CD4-positive, alpha-beta T cell treated with Interleukin-21 for 1 hour (primary cell): ENCODE measurements around the gene CNTN4.
"Not testable (repeated sequence)": the region's sequence is repeated elsewhere in the genome, so short reads cannot be mapped to it uniquely, and the experiment has no call there.

ENCODE experiments used
- DNase-seq: peaks from one replicate; pipeline ENCODE4 v3.0.0-alpha.2; 2020

The CNTN4 gene

DNA sequence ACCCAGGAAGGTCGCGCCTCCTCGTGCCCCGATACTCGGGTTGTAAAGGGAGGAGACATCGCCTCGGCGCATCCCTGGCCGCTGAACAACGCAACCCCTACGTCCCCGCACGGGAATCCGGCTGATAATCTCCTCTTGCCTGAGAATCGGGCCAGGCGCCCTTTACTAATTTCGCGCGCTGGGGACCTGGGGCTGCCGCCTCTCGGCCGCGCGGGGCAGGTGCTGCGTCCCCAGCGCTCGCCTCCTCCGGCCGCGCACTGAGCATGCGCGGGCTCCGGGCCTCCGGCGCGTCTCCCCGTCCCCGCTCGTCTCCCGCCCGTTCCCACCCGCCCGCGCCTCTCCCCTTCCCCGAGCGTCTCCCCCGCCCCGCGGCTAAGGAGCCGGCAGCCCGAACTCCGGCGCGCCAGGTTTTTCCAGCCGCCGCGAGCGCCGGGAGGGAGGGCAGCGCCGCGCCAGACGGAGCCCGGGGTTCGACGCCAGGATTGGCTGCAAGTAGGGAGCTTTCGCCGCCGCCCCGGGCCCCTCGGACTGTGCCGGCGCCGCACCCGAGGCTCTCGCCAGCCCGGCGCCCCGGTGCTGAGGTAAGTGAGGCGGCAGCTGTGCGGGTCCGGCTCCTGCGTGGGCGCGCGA is at the start of gene CNTN4:
TSS of gene CNTN4 (plus strand) at position 469 of the 630 bp plus-strand sequence.
- no peak for DNase-seq

DNA sequence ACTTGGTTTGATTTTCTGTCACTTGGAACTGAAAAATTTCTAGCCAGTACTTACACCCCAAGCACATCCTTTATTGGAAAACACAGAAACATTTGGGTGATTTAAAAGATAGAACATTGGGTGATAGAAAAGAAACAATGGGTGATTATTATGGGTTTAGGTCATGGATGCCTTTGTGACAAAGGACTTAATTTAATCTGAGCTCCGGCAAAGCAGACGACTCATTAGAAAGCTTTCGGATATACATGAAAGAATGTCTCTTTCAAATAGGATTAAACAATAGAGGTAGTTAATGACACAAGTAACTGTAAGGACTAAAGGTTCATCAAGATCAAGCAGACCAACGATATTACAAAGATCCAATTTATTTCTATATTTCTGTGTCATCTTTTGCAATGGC is 37.3 kb upstream of the CNTN4 start:
- DNase-seq: no peak

DNA sequence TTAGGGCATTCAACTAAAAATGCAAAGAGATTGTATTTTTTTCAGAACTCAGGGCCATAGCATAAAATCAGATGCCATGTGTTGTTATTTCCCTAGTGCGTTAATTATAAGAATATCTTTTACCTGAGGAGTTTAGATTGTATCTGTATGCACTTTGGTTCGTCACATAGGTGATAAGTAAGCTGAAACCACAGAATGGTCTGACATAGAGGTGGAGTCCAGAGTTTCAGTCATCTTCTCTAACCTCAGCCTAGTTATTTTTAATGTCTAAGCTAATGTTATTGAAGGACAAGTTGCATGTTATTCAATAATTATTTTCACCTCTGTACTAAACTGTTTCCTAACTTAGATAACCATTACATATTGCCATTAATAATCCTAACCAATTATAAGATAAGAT is 27.1 kb upstream of the CNTN4 start:
- DNase-seq: no peak

DNA sequence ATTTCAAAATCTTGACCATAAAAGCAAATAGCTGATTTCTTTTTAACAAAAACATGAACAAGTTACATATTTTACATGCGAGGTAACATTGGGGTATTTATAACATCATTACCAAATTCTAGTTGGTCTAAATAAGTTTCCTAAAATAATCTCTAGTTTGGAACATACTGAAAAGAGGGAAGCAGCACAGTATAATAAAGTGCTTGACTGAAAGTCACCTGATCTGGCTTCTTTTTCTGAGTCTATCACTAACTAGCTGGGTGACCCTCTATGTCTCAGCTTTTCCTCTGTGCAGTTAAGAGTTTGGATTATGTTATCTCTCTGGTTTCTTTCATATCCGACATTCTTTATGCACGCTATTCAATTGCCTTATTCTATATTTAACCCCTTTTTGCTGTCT is 19.8 kb upstream of the CNTN4 start:
- no peak for DNase-seq

DNA sequence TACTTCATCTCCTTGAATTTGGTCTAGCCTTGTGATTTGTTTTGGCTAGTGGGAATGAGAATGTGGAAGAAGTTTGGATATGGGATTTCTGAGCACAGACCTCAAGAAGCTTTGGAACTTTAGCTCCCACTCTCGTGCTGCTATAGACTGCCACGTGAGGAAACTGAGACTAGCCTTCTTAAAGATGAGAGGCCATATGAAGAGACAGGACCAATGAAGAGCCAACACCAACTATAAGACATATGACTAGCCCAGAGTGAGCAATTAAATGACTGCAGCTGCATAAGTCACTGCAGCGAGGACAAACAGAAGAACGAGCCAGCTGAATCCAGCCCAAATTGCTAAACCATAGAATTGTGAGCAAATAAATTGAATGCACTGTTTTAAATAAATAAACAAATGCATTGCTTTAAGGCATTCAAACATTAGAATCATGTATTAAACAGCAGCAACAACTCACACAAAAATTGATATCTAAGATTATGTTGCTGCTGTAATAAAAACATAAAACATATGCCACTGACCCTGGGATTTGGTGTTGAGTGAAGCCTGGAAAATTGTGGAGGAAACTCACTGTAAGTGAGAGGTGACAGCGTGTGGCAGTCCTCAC is 15.7 kb upstream of the CNTN4 start:
- no peak for DNase-seq

DNA sequence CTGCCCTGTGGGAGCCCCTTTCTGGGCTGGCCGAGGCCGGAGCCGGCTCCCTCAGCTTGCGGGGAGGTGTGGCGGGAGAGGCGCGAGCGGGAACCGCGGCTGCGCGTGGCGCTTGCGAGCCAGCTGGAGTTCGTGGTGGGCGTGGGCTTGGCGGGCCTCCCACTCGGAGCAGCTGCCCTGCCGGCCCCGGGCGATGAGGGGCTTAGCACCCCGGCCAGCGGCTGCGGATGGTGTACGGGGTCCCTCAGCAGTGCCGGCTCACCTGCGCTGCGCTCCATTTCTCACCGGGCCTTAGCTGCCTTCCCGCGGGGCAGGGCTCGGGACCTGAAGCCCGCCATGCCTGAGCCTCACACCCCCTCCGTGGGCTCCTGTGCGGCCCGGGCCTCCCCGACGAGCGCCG is 15.1 kb upstream of the CNTN4 start:
- DNase-seq: not testable (repeated sequence)

DNA sequence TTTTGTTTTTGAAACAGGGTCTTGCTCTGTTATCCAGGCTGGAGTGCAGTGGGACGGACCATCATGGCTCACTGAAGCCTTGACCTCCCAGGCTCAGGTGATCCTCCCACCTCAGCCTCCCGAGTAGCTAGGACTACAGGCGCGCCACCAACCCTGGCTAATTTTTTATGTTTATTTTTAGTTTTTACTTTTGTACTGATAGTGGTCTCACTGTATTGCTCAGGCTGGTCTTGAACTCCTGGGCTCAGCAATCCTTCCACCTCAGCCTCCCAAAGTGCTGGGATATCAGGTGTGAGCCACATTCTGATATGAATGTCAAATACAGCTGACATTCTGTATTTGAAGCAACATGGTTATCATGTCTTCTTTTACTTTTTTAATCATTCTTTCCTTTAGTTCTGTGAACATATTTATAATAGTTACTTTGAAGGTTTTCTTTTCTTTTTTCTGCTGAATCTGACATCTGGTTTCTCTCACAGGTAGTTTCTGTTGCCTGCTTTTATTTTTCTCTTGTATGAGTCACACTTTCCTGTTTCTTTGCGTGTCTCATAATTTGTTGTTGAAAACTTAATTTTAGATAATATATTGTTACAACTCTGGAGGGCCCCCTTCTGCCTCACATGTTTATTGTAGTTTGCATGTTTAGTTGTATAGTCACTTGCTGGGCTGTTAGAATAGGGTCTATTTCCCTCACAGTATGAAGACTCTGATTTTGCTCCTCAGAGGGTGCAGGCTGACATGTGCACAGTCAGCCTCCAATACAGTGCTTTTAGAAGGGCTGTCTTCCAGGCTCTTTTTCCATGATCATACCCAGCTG is 8.4 kb upstream of the CNTN4 start:
- DNase-seq: no peak

DNA sequence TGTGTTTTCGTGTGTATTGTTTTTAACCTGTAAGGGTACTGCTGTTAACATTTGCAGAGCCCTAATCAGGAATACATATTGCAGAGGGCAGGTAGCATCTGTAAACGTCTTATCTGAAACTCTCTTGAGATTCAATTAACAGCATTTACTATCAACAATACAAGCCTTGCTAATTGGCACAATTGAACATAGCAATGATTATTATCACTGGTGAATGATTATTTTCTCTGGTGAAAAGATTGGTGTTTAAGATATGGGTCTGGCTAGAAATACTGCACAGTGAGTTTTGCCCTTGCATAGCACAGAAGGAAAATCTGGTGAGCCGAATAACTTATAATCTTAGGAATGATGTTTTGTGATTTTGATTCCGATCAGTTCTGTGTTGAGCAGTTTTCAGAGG is 5.9 kb upstream of the CNTN4 start:
- no peak for DNase-seq

DNA sequence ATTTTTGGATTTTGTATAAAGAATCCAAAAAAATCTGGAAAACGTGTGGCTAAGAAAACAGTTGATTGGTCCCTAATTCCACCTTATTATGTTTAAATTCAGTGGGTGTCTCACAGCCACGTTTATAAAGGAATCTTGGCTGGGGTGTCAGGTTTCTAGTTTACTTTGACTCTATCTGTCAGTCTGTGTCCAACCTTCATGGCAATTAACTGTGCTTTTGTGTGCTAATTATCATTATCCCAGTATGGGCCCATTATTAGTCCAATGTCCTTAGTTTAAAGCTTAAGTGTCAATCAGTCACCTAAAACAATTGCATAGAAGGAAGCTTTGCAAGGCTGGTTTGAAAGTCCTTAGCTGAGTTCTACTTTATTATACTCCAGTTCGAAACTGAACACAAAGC is 3.7 kb upstream of the CNTN4 start:
- no peak for DNase-seq

DNA sequence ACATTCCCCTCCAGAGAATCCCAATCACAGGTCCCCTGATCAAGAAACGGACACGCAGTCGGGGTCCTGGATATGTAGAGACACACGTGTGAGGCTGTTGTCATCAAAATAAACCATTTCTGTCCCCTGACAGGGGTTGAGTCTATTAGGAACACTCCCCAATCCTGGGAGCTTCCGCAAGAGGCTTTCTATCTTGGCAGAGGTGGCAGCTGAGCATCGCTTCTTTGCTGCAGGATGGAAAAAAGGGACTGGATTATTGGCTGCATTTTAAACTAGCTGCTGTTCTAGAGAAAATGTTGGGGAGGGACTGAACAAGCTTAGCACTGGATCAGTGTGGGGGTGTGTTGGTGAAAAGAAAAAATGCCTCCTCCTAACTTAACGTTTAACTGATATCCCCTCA is 2.5 kb upstream of the CNTN4 start:
- DNase-seq: no peak

DNA sequence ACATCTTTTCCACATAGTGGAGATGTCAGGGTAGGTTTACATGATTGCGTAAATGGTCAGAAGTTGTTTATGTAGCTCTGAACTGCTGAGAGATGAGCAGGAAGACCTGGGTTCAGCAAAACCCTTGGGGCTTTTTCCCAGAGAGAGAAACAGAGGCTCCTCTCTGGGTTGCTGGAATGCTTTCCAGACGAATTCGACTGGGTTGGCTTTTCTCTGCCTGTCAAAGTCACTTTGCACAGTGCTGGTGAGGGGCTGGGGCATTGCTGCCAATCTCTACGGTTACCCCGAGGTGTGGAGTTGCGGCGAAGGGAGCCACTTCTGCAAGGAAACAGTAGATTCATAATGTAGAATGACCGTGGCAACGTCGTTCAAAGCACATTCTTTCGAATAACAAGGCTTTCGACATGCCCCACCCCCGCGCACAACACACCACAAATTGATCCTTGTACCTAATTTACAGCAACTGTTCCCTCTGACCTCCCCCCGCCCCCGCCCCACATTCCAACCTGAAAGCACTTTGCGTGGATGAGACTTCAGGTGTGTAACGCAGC is 950 bp upstream of the CNTN4 start:
- no peak for DNase-seq

DNA sequence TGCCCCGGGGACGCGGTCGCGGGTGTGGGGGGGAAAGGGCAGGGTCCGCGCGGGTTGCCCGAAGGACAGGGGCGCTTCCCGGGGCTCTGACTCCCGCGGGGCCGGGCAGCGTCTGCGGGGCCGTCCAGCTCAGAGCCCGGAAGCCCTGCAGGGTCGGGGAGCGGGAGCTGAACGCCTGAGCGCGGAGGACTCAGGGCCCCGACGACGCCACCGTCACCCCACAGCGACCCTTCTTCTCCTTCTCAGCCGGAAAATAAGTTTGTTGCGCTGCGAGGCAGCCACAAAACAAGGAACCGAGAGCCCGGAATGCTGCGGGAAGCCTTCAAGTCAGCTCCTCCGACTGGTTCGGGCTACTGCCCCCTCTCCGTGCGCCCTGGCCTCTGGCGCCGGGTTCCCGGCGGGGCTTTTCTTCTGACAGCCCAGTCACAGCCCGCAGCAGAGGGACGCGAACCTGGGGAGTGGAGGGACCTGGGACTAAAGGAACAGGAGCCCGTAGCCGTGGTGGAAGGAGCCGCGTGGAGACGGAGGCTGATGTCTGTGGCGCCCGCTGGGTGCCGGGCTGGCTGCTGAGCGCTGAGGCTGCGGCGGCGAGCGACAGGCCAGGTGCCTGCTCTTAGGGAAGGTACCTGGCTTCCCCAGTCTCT is 484 bp downstream of the CNTN4 start:
- DNase-seq: no peak

DNA sequence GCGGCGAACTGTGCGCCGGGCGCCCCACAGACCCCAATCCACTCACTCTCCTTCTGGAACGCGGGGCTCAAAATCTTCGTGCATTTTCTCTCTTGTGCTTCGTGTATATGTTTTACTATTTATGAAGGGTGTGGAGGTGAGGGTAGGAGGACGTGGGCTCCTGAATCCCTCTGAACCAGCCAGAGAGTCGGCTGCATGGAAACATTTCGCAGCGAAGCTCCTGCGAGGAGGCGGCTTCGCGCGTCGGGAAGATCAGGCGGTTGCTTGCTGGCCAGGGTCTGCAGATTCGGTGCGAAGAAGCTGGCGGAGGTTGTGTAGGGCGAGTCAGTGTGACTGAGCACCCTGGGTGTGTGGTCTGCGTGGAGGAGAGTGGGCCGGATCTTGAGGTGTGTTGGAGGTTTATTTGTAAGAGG is 1.1 kb downstream of the CNTN4 start:
- DNase-seq: no peak

DNA sequence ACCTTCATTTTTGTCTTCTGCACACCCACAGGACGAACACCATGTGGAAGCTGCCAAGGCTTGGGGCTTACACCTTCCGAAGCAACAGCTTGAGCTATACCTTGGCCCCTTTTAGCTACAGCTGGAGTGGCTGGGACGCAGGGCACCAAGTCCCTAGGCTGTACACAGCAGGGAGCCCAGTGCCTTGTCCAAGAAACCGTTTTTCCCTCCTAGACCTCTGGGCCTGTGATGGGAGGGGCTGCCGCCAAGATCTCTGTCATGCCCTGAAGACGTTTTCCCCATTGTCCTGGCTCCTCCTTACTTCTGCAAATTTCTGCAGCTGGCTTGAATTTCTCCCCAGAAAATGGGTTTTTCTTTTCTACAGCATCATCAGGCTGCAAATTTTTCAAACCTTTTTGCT is 7.8 kb downstream of the CNTN4 start:
- no peak for DNase-seq

DNA sequence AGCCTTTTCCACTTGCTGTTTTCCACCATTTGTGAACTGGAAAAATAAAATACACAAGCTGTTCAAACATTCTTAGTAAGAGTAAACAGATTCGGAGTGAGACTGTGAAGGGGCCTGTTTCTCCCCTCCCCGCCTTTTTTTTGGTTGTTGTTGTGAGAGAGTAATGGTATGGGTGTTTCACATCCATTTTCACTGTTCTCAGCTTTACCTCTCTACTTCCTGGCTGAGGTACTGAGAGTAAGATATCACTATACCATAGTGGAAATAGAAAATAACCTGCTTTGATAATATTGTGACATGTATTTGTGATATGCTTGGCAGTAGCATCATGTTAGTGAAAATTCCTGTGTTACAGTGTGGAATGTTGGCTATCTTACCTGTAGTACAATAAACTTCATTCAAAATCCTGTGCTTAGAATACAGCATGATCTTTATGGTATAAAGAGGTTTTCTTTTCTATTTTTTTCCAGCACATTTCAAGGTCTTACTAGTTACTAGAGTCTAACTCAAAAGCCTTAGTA is 12.0 kb downstream of the CNTN4 start:
- DNase-seq: no peak

DNA sequence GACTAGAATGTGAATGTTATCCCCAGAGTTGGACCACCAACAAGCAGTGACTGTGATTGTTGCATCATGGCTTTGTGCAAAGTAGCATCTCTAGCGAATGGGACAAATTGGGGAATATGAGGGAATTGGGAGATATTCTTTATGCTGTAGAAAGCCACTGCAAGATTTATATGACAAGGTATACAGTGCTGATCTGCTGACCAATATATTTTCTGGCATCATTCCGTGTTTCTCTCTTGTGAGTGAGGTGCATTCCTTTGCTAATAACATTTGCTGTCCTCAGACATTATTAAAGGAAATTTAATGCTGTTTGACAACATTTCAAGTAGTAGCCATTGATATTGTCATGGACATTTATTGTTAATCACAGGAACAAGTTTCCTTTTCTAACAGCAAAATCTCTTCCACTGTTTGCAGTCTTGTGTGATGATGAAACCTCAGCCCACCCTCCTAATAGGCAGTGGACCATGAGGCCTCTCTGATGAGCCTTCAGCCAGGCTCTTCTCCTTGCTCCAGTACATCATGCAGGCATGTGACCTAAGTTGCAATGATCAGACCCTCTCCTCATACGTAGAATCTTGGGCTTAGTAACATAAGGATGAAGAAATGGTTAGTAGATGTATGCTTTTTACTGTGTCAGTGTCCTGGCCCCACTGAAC is 16.1 kb downstream of the CNTN4 start:
- no peak for DNase-seq

DNA sequence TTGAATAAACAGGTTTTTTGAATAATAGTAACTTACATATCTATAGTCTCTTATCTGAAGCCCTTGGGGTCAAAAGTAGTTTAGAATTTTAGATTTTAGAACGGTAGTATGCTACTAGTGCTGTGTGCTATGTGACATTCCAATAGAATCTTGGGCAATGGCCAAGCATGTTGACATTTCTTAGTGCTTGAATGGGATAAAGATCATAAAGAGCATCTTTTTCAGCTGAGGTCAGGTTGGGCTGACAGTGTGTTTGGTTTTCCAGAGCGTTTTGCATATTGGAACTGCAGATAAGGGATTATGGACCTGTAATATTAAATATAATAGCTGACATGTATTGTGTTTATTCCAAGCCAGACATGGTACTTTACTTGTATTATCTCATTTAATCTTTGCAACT is 32.1 kb downstream of the CNTN4 start:
- no peak for DNase-seq

DNA sequence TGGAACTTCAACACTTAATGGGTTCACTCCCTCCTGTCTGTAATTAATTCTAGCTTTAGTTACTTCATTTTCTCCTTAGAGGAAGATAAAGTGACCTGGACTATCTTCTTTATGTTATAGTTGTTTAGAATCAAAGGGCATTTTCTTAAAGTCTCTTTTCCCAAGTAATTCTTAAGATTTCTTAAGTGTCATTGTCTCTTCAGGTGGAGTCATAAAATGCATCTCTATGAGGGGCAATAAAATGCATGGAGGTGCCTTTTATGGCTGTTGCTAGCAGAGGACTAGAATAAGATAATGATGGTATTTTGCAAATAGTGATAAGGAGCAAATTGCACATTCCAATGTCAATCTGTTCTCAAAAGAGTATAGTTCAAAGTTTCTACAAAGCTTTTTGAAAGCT is 34.5 kb downstream of the CNTN4 start:
- no peak for DNase-seq

DNA sequence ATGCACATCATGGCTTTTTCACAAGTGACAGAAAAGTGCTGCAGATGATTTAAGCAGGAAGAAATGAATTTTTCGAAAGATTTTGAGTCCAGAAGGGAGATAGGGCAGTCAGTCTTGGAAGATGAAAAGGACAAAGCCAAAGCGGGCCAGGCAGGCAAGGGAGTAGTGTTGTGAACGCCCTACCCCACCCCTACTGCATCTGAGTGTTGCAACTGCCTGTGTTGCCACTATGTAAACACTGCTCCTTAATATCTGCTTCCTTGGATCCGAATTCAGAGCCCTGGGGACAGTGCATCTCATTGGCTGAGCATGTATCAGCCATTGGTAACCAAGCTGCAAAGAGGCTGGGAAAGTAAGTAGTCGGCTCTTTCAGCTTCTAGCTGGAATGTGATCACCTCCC is 39.0 kb downstream of the CNTN4 start:
- DNase-seq: no peak

DNA sequence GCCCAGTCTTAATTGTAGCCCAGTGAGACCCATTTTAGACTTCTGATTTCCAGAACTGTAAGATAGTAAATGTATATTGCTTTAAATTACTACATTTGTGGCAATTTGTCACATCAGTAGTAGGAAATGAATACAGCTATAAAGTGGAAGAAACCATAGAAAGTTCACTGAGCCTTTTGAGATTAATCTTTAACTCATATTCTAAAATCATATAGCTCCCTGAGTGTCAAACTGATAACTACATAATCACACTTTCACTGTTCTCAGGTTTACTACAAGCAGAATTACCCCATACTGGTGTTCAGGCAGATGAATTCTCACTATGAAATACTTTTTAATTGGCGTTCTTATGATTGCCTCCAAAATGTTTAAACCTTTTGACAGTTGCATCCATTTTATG is 42.8 kb downstream of the CNTN4 start:
- DNase-seq: no peak

DNA sequence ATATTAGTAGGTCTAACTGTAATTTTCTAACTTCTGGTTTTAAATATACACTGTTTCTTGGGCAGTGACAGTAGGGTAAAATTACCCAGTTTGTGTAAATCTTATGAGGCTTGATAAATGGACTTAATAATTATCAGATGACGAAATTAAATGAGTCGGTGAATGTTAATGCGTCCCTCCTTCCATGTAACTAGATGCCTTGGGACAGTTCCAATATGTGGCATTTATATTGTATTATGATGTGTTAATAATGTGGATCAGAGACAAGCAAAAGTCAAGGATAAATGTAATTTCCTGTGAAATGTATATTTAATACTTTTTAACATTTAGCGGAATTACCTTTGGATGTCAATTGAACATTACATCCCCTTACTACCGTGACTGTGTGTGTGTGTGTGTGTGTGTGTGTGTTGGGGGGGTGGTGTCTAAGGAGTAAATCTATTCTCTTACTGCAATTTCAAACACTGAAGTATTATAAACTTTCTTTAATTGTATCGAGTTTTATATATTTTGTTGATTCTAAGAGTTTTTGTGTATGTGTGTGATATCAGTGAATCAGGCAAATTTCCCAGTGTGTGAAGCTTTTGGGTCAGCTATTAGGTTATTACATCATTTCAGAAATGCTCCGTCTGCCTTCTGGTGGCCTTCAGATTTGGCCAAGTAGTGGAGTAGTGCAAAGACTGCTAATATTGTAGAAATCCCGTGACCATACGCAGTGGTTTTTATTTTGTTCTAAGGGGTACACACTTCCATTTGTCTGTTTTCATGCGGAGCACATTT is 50.1 kb downstream of the CNTN4 start:
- no peak for DNase-seq

DNA sequence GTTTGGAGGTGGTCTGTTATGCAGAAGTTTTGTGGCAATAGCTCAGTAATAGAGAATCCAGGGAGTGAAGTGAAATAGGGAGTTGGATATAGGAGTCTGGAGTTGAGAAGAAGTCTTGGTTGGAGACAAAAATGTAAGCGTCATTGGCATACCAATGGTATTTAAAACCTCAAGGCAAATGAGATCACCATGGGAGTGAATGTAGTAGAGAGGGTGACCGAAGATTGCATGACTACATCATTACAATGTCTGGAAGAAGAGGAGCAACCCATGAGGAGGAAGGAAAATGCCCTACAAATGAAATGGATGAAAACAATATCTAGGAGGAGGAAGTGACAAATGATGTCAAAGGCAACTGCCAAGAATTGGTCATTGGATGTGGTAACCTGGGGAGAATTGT is 54.4 kb downstream of the CNTN4 start:
- DNase-seq: no peak
